ENCODE data around the gene COL16A1.
A peak's percentile ranks its signal among the peaks of the same experiment; 100 is the strongest.
"Not testable (repeated sequence)": the region's sequence is repeated elsewhere in the genome, so short reads cannot be mapped to it uniquely, and the experiment has no call there.

Gene COL16A1

DNA sequence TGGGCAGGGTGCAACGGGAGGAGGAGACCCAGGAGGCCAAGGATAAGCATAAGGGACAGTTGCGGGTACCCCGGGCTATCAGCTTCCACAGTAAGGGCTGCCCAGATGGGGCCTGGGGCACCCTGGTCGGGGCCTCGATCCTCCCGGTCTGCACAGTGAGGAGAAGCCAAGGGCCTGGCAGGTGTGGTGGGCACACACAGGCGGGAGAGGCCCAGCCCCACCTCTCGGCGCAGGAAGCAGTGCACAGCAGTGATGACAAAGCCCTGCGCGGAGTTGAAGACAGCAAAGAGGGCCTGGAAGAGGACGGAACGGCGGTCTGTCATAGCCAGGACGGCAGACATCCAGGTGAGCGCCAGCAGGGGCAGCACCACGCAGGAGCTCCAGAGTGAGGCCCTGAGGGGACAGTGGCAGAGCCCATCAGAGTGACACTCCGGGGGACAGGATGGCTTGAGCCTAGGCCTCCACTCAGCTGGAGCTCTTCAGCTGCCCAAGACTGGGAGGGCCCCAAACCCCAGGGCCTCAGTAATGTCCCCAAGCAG, 29.0 kb upstream of the COL16A1 start:
- no peak for DNase-seq (ENCODE audit: low spot score)

DNA sequence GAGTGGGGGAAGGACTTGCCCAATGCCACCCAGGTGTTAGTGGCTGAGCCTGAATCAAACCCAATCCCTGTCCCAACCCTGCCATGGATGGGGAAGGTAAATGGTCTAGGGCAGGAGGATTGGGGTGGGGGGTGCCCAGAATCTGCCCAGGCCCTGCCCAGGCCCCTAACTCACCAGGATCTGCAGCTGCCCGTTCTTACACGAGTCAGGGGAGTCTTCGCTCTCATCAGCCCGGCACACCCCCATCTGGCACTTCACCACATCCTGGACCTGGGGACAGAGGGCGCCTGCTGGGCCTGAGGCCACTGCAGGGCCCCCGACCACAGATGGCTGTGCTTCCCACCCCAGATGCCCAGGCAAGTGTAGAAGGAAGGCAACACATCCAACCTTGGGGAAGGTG, 28.5 kb upstream of the COL16A1 start:
- no peak for DNase-seq (ENCODE audit: low spot score)

DNA sequence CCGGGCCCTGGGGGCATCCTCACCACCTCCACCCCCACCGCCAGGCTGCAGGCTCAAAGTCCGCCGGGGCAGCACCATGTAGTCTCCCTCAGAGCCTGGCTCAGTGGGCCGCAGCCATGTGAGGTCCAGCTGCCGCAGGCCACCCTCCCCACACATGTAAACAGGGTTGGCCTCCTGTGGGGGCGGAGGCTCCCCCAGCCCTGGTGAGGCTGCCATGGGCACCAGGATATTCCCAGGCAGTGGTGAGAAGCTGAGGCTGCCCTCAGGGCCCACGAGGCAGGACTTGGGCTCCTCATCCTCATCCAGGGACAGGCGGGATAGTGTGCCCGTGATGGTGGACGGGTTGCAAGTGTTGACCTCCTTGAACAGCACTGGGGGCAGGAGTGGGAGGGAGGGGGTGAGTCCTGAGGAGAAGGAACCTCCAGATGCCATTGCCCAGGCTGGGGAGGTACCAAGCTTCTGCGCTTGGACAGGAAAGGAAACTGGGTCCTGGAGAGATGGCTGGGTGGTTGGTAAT, 27.3 kb upstream of the COL16A1 start:
- no peak for DNase-seq (ENCODE audit: low spot score)

DNA sequence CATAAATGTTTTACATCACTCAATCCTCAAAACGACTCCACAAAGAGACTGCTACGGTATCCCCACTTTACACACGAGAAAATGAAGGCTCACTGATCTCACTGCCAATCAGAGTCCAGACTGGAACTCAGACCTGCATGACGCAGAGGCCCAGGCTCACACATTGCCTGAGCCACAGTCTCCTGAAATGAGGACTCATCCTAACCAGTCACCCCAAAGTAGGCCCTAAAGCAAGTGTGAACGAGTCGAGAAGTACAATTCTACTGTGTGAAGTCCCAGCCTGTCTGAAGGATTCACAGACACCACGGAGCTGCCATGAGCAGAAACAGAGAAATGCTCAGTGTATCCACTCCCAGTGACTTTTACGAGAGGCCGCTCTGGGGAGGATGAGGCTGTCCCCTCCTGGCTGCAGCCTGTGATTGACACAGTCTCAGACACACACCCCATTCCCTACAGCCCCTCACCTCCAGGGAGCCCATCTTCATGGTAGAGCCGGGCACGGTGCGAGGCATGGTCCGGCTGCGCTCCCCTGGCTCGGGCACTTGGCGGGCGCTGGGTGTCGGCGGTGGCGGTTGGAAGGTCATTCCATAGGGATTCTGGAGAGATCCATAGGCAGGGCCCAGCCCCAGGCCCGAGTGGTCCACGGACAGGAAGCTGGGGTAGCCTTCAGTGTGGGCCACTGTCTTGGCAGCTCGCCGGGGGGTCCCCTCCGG, 26.7 kb upstream of the COL16A1 start:
- DNase-seq (ENCODE audit: low spot score), result no peak

DNA sequence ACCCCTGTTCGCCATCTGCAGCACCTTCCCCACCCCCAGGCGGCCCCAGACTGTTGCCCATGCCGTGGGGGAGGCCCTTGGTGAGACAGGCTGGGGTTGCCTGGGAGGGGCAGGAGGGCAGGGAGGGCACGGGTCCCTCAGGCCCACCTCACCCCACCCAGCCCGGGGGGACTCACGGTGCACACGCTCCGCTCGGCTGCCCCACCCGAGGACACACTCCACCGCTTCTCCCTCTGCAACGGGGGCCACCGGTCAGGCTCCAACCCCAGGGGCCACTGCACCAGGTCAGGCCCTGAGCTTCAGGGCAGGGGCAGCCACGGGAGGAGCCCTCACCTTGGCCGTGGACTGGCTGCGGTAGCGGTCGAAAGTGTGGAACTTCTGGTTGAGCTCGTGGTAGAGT, 24.0 kb upstream of the COL16A1 start:
- DNase-seq (ENCODE audit: low spot score), result no peak

DNA sequence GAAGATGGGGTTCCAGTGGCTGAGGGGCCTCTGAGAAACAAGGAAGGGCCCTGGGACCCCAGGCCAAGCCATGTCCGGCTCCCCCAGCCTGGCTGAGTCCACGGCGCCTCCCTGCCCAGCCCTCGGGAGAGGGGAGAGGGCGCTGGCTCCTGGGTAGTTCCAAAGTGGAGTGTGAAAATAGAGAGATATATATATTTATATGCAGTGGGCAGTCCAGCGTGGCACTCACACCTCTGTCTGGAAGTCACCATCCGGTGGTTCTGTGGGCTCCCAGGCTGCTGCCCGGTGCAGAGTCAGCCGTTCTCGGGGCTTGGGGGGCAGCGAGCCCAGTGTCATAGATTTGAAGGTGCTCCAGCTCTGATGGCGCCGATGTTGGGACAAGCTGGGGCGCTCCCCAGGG, 23.4 kb upstream of the COL16A1 start:
- no peak for DNase-seq (ENCODE audit: low spot score)

DNA sequence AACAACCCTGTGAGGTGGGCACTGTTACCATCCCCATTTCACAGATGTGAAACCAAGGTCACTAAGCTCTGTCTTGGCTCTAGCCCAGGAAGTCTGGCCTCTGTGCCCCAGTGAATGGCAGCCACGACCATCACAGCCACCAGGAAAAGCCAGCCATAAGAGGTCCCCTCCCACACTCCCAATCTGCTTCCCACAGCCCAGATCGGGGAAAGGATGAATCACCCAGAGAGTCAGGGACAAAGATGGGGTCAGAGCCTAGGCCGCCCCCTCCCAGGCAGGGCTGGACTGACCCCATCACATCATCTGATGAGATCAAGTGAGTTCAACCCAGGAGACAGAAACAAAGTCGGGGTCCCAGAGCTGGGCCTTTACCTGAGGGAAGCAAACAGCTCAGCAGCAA, 22.9 kb upstream of the COL16A1 start:
- DNase-seq (ENCODE audit: low spot score), result no peak

DNA sequence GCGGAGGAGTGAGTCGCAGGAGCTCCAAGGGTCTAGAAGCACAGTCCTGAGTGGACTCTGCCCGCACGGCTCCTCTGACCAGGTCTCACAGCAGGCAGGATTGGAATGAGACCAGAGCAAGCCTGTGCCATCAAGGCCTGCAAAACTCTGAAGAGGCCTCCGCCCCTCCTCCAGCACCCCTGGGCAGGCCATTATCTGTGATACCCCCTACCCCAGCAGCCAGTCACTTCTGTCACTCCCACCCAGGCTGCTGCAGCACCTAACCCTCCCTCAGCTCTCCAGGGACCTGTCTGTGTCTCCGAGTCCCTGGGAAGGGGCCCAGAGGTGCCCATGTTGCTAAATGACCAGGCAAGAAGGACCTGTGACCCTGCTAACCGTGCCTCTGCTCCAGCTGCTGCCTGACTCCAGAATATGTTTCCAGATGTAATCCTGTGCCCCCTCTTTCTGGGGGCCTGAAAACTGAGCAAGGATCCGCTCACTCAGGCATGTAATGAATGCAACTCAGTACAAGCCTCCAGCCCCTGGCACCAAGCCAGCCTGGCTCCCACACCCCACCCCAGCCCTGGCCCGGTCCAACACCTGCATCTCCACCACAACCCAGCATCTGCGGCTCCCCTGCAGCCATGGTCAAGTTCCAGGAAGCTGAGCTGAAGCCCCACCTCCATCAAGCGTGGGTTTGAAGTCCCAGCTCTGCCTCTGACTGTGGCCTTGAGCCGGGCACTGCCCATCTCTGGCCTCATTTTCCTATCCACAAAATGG, 22.1 kb upstream of the COL16A1 start:
- peak; percentile 59 for DNase-seq (ENCODE audit: low spot score)

DNA sequence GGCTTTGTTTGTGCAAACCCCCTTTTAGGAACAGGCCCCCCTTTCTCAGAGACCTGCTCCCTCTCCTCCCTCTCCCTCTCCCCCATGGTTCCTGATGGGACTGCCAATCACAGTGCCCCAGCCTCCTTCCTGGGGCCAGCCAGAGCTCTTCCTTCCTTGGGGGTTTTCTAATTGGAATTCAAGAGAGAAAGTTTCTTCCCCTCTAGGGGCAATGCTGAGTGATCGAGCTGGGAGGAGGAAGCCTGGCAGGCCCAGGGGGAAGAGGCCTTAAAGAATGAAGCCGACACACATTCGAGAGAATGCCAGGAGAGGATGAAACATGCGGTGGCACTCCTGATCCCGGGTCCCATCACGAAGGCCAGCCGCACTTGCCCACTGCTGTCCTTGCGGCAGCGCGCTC, 21.3 kb upstream of the COL16A1 start:
- DNase-seq (ENCODE audit: low spot score), result no peak

DNA sequence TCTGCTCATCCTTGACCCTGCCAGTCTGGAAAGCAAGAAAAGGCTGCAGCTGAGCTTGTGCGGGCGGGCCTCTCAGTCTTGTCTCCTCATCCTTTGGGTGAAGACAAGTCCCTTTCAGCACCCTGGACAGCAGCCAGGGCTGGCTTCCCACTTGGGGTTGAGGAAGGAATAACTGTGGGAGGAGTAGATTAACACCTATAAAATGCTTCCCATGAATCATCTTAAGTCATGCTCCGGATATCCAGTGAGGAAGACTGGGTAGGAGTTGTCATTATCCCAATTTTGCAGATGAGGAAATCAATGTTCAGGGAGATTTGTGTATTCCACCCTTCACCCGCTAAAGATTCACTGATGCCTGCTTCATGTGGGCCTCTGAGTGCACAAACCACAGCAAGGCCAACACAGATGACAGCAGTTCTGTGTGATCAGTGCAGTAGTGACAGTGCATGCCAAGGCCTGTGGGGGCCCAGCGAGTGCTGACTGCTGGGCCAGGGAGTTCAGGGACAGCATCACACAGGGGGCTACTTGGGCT, 20.1 kb upstream of the COL16A1 start:
- DNase-seq (ENCODE audit: low spot score), result peak; percentile 54

DNA sequence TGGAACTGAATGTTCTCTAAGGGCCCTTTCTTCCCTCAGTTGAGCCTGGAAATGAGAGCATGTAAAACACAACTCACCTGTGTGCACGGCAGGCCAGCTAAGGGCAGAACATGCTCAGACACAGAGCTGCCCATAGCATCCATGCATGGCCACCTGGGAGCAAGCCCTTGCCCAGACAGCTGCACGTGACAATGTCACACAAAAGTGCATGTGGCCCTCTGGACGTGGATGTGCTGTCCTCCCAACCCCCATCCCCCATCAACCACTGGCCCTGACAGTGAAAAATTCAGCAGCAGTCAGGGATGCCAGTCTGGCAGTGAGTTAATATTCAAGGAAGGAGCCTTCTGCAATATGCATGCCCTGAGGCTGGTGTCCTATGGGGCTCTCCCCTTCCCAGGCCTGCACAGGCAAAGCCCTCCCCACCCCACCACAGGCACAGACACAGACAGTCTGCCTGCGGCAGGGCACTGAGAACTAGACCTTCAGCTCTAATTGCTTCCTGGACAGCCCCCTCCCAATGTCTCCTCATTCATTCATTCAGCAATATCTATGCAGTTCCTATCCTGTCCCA, 14.6 kb upstream of the COL16A1 start:
- DNase-seq (ENCODE audit: low spot score), result no peak

DNA sequence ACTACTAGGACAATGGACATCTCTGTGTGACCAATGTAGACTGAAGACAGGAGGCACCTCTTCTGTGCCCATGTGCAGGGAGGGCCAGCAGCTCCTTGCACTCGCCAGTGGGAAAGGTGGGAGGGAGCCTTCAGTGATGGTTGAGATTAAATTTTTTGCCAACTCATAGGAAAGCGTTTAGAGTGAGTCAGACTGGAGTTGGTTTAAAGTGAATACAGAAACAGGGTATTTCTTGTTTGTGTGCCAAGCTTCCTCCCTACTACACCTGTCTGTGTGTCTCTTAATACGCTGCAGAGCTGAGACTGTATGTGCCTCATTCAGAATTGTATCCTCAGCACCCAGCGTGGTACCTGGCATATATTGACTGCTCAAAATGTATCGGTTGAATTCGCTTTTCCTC, 13.5 kb upstream of the COL16A1 start:
- no peak for DNase-seq (ENCODE audit: low spot score)

DNA sequence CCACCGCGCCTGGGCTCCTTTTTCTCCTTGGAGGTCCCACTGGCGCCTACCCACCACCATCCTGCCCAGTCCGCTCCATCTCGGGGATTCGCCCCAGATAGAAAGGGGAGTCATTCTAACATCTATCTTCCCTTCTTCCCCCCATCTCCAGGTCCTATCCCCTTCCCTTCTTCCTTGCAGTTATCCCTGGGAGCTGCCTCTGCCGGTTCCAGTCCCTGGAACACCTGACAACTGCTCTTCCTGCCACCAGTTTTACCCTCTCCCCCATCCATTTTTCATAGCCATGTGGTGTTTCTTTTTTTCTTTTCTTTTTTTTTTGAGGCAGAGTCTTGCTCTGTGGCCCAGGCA, 12.0 kb upstream of the COL16A1 start:
- no peak for DNase-seq (ENCODE audit: low spot score)

DNA sequence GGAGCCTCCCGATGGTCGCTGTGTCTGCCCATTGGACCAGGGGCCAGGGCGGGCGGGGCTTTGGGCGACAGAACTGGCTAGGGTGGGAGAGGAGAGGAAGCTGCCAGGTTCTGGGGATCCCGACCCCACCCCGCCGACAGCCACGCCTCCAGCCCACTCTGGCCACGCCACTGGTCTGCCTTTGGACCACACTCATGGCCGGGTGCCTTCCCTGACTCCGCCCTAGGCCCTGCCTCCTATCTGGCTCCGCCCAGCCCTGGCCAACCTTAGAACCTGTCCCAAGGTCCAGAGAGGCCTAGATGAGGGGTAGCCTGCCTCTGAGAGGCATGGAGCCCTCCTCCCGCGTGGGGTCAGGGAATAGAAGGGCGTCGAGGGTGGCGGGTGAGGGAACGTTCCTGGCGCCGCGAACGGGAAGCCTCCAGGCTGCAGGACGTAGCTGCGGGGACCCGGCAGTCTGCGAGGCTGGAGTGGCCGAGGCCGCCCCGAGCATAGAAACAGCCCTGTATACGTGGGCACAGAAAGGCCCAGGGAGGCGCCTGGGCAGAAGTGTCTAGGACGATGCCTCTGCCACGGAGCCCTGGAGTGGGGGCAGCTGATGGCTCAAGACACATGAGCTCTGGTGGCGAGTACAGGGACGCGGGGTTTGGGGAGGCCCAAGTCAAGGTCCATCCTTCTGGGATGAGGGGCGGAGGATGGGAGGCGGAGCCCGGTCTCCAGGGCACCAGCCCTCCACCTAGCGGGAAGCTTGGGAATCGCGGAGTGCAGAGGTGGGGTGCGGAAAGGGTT, 11.5 kb upstream of the COL16A1 start:
- DNase-seq (ENCODE audit: low spot score), result peak; percentile 36

DNA sequence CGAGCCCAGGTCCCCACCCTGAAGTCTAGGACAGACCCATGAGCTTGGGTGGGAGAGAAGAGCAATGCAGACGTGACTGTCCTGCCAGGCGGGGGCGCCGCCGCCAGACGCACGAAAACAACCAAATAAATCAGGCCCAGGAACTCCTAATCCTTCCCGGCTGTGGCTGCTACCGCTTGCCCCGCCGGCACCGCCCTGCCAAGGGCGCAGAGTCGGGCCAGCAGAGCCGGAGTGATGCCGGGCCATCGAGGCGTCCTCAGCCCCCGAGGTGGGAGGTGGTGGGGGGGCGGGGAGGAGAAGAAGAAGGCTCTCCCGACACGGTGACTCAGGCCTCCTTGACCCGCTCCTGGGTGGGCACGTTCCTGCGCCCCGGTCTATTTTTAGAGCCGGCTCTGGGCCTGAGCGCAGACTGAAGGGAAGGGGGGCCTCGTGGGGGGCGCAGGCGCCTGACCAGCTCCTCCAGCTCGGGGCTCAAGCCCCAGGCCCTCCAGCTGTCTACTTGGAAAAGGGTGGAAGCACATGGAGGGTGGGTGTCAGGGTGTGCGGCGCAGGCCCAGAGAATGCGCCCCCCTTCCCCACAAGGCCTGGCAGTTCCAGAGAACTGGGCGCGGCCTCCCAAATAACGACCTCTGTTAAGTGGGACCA, 10.7 kb upstream of the COL16A1 start:
- DNase-seq (ENCODE audit: low spot score), result peak; percentile 74

DNA sequence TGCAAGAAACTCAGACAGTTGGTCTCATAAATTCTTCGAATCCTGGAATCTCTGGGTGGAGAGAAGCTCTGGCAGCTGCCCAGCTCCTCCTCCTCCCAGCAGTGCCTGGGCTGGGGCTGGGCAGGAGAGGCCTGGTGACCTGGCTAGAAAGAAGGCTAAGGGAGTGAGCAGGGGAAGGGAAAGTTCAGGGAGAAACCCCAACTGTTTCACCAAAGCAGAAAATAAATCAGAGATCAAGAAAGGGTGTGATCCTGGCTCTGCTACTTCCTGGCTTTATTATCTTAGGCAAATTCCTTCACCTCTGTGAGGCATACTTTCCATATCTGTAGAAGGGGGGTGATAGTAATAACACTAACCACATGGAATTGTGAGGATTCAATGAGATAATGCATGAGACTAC, 8.8 kb upstream of the COL16A1 start:
- no peak for DNase-seq (ENCODE audit: low spot score)

DNA sequence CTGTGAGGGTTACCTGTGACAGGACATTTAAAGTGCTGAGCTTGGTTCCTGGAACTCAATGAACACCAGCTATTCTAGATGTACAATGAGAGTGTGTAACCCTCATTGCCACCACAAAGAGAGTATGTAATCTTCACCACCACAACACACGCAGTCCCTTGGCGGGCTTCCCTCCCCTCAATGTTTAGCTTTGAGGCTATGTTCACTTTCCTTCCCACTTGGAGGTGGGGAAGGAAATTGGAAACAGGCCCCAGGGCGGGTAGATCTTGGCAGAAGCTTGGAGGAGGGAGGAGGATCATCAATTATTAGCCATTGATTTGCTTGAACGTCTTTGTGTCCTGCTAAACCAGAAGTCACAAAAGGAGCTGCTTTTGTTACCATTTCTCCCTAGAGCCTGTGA, 8.3 kb upstream of the COL16A1 start:
- DNase-seq (ENCODE audit: low spot score), result no peak

DNA sequence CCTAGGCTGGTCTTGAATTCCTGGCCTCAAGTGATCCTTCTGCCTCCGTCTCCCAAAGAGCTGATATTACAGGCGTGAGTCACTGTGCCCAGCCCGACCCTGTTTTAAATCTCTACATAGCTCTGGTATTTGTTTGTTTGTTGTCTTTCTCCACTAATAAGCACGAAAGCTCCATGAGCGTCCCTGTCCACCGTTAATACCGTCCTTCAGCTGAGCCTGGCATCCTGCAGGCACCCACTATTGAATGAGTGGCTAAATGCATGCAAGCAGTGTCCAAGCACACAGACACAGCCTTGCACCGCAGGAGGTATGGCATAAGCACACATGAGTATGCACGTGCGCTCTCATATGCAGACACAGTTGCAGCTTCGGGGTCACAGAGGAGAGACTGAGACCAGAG, 4.5 kb upstream of the COL16A1 start:
- DNase-seq (ENCODE audit: low spot score), result no peak

DNA sequence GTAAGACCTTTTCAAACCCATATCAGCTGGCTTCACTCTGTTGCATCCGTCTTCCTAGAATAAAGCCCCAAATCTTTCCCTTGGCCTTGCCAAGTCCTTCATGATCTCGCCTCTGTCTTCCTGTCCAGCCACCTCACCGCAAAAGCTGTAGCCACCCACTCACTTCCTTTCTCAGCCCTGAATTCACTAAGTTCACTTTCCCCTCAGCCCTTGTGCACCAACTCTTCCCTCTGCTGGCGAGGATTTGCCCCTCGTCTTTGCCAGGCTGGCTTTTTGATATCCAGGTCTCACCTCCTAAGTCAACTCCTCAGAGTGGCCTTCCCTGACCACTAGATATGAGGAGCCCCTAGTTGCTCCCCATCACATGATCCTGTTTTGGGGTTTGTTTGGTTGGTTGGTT, 3.9 kb upstream of the COL16A1 start:
- peak; percentile 29 for DNase-seq (ENCODE audit: low spot score)

DNA sequence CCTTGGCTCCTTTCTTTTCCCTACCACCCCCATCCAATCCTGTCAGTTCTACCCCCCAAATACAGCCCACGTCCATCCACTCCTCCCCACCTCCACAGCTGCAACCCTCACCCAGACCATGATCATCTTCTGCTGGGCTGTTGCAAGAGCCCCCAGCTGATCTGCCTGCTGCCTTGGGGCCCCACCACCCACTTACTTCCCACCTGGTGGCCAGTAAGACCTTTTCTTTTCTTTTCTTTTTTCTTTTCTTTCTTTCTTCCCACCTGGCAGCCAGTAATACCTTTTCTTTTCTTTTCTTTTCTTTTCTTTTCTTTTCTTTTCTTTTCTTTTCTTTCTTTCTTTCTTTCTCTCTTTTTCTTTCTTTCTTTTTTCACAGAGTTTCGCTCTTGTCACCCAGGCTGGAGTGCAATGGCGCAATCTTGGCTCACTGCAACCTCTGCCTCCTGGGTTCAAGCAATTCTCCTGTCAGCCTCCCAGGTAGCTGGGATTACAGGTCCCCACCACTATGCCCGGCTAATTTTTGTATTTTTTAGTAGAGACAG, 3.3 kb upstream of the COL16A1 start:
- DNase-seq (ENCODE audit: low spot score), result not testable (repeated sequence)

DNA sequence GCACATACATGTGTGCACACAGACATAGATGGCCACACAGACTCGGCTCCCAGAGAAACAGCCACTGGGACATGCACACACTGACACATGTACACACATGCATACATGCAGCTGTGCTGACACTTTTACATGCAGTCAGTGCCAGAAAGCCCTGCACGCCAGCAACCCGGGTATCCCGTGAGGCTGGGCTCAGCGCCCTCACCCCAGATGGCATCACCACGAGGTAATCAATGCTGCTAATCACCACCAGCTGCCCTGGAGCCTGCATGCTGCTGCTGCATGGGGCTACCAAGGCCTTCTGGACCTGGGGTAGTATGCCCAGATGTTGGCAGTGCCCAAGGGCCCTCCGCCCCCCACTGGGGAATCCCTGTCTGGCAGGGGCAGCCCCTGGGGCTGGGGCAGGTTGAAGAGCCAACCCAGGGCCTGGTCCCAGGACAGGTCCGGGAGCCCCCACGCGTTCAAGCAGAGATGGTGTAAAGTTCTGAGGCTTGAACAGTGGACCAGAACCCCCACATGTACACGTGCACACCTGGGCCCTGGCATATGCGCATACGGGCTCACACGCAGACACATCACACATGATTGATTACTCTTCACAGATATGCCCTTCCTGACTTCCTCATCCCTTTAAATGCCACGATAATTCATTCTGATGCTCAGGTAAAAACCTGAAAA, 2.7 kb upstream of the COL16A1 start:
- DNase-seq (ENCODE audit: low spot score), result no peak
